GM12892 (cell line): ENCODE results near the gene ZNF234. TPM values are rescaled to one million over a fixed set of nuclear protein-coding genes. Genes with fewer than 3 reads are reported as not detected.
"Not testable (repeated sequence)": the region's sequence is repeated elsewhere in the genome, so short reads cannot be mapped to it uniquely, and the experiment has no call there.

Experiments used
- DNase-seq: peaks from one replicate; pipeline ENCODE4 v3.0.0; 2011; ENCODE audit not compliant: insufficient read length
- FAIRE-seq: peaks from 2 replicates; lab custom pipeline; 2011; peaks lifted over from hg19 to GRCh38; lab: Jason Lieb, UNC
- POLR2A ChIP-seq: IDR thresholded peaks from 2 replicates; pipeline ENCODE4 v1.6.1; 2011; ENCODE audit warnings: low read depth, low read length, control low read depth
- POLR2AphosphoS5 ChIP-seq: IDR thresholded peaks from 2 replicates; pipeline ENCODE4 v1.6.1; 2011; ENCODE audit warnings: low read depth, low read length, control low read depth
- TAF1 ChIP-seq: IDR thresholded peaks from 2 replicates; pipeline ENCODE4 v1.6.1; 2011; ENCODE audit warnings: low read depth, mild to moderate bottlenecking, control low read depth, low read length, borderline replicate concordance
- polyA plus RNA-seq: library from polyadenylated mRNA; unstranded; fragments of >200 nt; gene quantifications from one replicate; pipeline ENCODE4 v1.2.1, GENCODE V29; 2012; ENCODE audit warnings: missing spikeins, inconsistent platforms; ENCODE audit not compliant: missing spikeins

Gene ZNF234
- polyA plus RNA-seq: 6.8 TPM

DNA sequence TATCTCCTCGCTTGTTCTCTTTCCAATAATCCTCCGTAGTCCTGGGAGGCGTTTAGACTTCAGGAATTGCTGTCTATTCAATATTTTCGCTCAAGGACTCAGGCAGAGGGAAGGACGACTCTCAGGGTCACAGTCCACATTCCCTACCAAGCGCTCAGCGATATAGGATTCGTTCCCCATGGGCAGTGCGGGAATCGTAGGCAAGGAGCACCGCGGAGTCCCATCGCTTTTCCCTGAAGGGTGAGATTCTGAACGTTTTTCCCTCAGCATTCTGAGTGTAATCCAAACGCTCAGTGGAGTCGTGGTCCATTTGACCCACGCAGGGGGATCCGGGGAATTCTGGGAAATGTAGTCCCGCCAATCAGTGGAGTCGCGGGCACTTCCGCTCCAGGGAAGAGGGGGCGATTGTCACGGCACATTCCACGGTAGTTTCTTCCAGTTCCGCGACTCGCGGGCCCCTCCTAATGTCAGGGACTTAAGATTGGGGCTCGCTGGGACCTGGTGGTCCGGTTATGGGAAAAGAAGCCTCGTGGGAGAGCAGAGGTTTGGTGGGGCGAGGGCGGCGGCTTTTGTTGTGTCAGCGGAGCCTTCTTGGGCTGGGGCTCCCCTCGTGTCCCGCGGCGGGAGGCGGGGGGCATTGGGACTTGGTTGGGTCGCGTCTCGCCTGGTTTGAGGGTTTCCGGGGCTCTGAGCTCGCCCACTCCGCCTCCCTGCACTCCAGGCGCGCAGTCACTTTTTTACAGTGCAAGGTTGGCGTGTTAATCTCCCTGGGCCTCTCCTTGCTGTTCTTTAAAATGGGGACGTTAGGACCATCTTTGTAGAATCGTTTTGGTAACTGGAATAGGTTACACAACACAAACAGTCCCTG is at the start of gene ZNF234:
TSS of gene ZNF234 (plus strand) at position 364 of the 868 bp plus-strand sequence. CDS start 3,079 bp downstream, outside the sequence.
- TF ChIP-seq TAF1 (peak; percentile 16; the same call in 1 of the 2 replicates), POLR2A (peak; percentile 63; the same call in 1 of the 2 replicates), POLR2AphosphoS5 (no peak)
- peak; percentile 94 for FAIRE-seq
- peak; percentile 72 for DNase-seq

DNA sequence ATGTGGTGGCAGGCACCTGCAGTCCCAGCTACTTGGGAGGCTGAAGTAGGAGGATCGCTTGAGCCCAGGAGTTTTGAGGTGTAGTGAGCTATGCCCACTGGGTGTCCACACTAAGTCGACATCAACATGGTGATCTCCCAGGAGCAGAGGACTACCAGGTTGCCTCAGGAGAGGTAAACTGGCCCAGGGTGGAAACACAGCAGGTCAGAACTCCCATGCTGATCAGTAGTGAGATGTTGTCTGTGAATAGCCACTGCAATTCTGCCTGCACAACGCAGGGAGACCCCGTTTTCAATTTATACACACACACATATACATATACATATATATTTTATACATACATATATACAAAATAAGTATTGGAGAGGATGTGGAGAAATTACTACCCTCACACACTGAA is 49.2 kb upstream of the ZNF234 start:
- FAIRE-seq: no peak
- TF ChIP-seq TAF1: no peak
- TF ChIP-seq POLR2AphosphoS5: no peak
- TF ChIP-seq POLR2A: no peak
- DNase-seq: no peak

DNA sequence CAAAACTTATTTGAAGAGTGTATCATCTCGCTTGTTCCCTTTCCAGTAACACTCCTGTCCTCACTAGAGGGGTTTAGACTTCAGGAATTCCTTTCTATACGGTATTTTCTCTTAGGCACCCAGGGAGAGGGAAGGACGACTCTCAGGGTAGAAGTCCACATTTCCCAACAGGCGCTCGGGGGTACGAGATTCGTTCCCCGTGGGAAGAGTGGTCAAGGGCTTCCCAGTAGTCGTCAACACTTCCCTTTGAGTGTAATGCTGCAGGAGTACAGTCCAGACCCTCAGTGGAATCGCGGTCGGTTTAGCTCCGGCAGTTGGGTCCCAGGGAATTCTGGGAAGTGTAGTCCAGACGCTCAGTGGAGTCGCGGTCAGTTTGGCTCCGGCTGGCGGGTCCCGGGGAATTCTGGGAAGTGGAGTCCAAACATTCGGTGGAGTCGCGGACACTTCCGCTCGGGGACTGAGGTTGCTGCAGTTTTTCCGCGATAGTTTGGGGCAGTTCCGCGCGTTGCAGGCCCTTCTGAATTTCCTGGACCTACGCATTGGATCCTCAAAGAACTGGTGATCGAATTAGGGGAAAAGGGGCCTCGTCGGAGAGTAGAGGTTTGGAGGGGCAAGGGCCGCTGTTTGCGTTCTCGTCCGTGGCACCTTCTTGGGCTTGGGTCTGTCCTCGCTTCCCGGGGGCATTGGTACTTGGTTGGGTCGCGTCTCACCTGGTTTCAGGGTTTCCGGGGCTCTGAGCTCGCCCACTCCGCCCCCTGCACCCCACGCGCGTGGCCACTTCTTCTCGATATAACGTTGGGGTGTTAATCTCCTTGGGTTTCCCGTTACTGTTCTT is 47.2 kb upstream of the ZNF234 start, which contains the start of gene ZNF224:
TSS of gene ZNF224 (plus strand) at position 431 of the 835 bp plus-strand sequence. CDS start 3,513 bp downstream, outside the sequence.
- FAIRE-seq (peak; percentile 93), DNase-seq (peak; percentile 75)

DNA sequence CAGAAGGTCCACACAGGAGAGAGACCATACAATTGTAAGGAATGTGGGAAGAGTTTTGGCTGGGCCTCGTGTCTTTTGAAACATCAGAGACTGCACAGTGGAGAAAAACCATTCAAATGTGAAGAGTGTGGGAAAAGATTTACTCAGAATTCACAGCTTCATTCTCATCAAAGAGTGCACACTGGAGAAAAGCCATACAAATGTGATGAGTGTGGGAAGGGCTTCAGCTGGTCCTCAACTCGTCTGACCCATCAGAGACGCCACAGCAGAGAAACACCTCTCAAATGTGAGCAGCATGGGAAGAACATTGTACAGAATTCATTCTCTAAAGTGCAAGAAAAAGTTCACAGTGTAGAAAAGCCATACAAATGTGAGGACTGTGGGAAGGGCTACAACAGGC is 33.6 kb upstream of the ZNF234 start:
- FAIRE-seq (no peak), DNase-seq (no peak)
- TF ChIP-seq POLR2AphosphoS5 (no peak), POLR2A (no peak), TAF1 (no peak)

More for the DNA sequence above, 47.2 kb upstream of the ZNF234 start, which contains the start of gene ZNF224:
- TF ChIP-seq POLR2AphosphoS5 (no peak), POLR2A (peak; percentile 58; the same call in 1 of the 2 replicates)

DNA sequence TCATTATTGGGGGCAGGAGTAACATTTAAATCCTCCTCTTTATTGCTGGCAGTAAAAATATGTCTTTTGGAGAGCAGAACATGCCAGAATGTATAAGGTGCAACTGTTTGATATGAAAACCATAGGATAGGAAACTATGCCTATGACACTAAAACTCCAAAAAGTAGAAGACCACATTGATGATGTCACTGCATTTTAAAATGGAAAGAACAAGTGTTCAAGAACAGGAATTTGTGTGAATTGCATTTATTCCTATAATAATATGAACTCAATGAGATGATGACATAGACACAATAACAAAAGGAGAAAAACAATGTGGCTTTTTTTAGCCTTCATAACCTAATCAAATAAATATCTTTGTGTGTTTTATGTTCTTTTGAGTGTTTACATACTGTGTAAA is 31.9 kb upstream of the ZNF234 start:
- DNase-seq (no peak), FAIRE-seq (no peak)
- TF ChIP-seq POLR2A (no peak), TAF1 (no peak), POLR2AphosphoS5 (no peak)

DNA sequence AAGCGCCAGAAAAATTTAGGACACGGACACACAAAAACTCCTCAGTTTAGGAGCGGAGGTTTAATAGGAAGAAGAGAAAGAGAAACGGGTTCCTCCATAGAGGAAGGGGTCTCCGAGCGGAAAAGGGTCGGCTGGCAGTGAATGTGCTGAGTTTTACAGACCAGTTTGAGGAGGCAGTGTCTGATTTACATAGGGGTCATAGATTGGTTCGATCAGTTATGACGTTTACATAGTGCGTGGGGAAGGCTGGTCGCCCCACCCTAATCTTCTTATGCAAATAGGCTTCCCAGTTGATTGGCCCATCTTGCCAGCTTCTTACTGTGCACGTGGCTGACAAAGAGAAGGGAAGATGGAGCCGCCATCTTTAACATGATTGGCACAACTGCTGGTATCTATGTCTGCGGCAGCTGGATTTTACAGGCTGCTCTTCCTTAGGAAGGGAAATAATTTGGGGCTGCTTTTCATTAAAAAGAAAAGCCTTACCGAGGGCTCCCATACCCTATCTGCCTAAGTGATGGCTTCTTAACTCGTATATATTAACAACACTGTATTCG is 29.4 kb upstream of the ZNF234 start:
- TF ChIP-seq POLR2AphosphoS5 (no peak), POLR2A (no peak), TAF1 (no peak)
- no peak for DNase-seq
- FAIRE-seq: no peak

DNA sequence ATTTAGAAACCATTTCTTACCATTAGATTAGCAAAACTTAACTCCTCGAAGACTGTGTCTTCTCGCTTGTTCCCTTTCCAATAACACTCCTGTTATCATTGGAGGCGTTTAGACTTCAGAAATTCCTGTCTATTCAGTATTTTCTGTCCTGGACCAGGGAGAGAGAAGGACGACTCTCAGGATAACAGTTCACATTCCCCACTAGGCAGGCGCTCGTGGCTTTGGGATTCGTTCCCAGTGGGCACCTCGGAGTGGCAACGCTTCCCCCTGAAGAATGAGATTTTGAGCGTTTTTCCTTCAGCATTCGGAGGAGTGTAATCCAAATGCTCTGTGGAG is 28.6 kb upstream of the ZNF234 start:
- TF ChIP-seq POLR2AphosphoS5: no peak
- no peak for TF ChIP-seq TAF1
- TF ChIP-seq POLR2A: no peak
- DNase-seq: no peak
- FAIRE-seq: no peak

DNA sequence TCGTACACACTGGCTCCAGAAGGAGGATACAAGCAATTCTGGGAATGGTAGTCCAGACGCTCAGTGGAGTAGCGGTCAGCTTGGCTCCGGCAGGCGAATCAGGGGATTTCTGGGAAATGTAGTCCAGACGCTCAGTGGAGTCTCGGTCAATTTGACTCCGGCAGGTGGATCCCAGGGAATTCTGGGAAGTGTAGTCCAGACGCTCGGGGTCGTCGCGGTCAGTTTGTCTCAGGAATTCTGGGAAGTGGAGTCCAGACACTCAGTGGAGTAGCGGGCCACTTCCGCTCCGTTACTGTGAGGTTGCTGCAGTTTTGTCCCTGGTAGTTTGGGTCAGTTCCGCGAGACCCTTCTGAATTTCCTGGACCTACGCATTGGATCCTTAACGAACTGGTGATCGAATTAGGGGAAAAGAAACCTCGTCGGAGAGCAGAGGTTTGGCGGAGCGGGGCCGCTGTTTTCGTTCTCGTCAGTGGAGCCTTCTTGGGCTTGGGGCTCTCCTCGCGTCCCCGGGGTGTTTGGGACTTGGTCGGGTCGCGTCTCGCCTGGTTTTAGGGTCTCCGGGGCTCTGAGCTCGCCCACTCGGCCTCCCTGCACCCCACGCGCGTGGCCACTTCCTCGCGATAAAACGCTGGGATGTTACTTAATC is 28.1 kb upstream of the ZNF234 start, which contains the start of gene ZNF225:
TSS of gene ZNF225 (plus strand) at position 262 of the 646 bp plus-strand sequence. CDS start 2,429 bp downstream, outside the sequence.
- 0 out of 2 replicates have a peak, but pooled peaks have one; percentile 29 for TF ChIP-seq TAF1
- TF ChIP-seq POLR2AphosphoS5: peak; percentile 44; the same call in 1 of the 2 replicates
- peak; percentile 64 for TF ChIP-seq POLR2A
- DNase-seq: peak; percentile 71
- peak; percentile 97 for FAIRE-seq

DNA sequence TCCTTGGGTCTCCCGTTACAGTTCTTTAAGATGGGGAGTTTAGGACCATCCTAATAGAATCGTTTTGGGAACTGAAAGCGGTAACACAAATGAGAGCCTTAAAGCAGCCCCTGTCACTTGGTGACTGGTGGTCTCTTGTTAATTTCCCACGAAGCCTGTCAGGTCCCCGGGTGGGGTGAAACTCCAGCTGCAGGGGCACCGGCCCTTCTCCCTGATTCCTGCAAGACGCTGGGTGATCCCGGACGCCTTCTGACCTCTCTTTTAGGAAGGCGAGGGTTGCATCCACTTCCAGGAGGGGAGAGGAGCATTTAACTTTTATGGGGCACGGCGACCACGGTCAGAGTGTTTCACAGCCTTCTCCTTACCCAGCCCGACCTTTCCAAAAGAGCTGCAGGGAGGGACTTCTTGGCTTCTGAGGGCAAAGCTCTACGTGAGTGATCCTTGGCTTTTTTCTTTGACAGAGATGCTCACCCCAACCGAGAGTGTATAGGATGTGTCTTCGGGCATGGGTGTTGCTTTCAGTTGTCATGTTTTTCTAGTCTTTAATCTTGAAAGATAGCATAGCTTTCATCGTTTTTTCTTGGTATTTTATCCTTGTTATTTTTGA is 27.5 kb upstream of the ZNF234 start:
- FAIRE-seq: no peak
- DNase-seq: no peak
- TF ChIP-seq TAF1 (no peak), POLR2AphosphoS5 (no peak), POLR2A (no peak)

DNA sequence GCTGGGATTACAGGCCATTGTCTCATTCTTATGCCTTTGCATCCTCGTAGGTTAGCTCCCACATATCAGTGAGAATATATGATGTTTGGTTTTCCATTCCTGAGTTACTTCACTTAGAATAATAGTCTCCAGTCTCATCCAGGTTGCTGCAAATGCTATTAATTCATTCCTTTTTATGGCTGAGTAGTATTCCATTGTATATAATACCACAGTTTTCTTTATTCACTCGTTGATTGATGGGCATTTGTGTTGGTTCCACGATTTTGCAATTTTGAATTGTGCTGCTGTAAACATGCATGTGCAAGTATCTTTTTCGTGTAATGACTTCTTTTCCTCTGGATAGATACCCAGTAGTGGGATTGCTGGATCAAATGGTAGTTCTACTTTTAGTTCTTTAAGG is 20.2 kb upstream of the ZNF234 start:
- FAIRE-seq, DNase-seq: not testable (repeated sequence)
